GM12878 (cell line): ENCODE data around the gene PSMD14. TPM values are rescaled to one million over a fixed set of nuclear protein-coding genes. Genes with fewer than 3 reads are reported as not detected.

Experiments
- ATAC-seq: fragments of 200-7000 bp; cut with Tn5 transposase; 3 replicates; pipeline ENCODE4 v1.9.1; 2020; ENCODE audit warnings: mild to moderate bottlenecking, moderate library complexity
- BruUV-seq: library from RNA; stranded (reverse); fragments of 400-500 nt; replicated peaks from 2 replicates; lab custom pipeline; 2021; lab: Mats Ljungman, UMichigan
- CTCF ChIA-PET: fragments of 300-600 bp; sonication (Branson Sonifier 250); formaldehyde crosslinking; extraction: SDS; loops from one replicate; lab custom pipeline; 2021; ENCODE audit warnings: inconsistent platforms; lab: Yijun Ruan, JAX
- POLR2A ChIA-PET: fragments of 350-600 bp; formaldehyde crosslinking; extraction: SDS; loops from one replicate; lab custom pipeline; 2021; ENCODE audit warnings: inconsistent platforms; lab: Charles Lee
- RAD21 ChIA-PET: fragments of 300-600 bp; sonication (Branson Sonifier 250); formaldehyde crosslinking; loops from one replicate; lab custom pipeline; 2023; ENCODE audit warnings: antibody characterized with exemption; ENCODE audit not compliant: unreplicated experiment; lab: Charles Lee
- SMC1A ChIA-PET: fragments of 300-600 bp; sonication (Branson Sonifier 250); formaldehyde crosslinking; loops from one replicate; lab custom pipeline; 2023; ENCODE audit not compliant: unreplicated experiment, uncharacterized antibody; lab: Charles Lee
- DNase-seq: peaks from one replicate; pipeline ENCODE4 v3.0.0-alpha.2; 2011; ENCODE audit warnings: low read depth, low spot score
- FAIRE-seq: peaks from 3 replicates; lab custom pipeline; 2011; peaks lifted over from hg19 to GRCh38; lab: Jason Lieb, UNC
- H2AFZ ChIP-seq: 2 replicates; pipeline ENCODE4 v1.6.0; 2011; ENCODE audit warnings: low read depth, low read length, control low read depth; ENCODE audit not compliant: control insufficient read depth
- H3K27ac ChIP-seq: 2 replicates; pipeline ENCODE4 v1.5.1; 2011; ENCODE audit warnings: control low read depth; ENCODE audit not compliant: control insufficient read depth, insufficient read depth
- H3K27me3 ChIP-seq, 2 experiments: replicated peaks in 1 of 2; 2 replicates each; pipeline versions ENCODE4 v1.6.0 to v1.6.1; 2011; ENCODE audit warnings: low read length in 1 of 2; ENCODE audit not compliant: control insufficient read depth in 2 of 2, insufficient read depth in 2 of 2
- H3K36me3 ChIP-seq, 2 experiments: 2 replicates each; pipeline ENCODE4 v1.5.1; 2011; ENCODE audit warnings: low read length in 1 of 2; ENCODE audit not compliant: control insufficient read depth in 2 of 2, insufficient read depth in 2 of 2
- H3K4me1 ChIP-seq: 2 replicates; pipeline ENCODE4 v1.6.1; 2011; ENCODE audit warnings: mild to moderate bottlenecking, low read length, moderate library complexity, mixed read lengths; ENCODE audit not compliant: control insufficient read depth, insufficient read depth
- H3K4me2 ChIP-seq: 2 replicates; pipeline ENCODE4 v1.6.0; 2011; ENCODE audit warnings: control low read depth; ENCODE audit not compliant: control insufficient read depth, insufficient read depth
- H3K4me3 ChIP-seq: fragments of 200-600 bp; sonication (generic); 2 replicates; pipeline ENCODE4 v1.5.1; 2016
- H3K79me2 ChIP-seq: 2 replicates; pipeline ENCODE4 v1.6.0; 2011; ENCODE audit warnings: low read length; ENCODE audit not compliant: control insufficient read depth, insufficient read depth
- H3K9ac ChIP-seq: 2 replicates; pipeline ENCODE4 v1.8.0; 2011; ENCODE audit warnings: low read length, control low read depth, mixed read lengths; ENCODE audit not compliant: control insufficient read depth, insufficient read depth
- H3K9me3 ChIP-seq: replicated peaks from 3 replicates; pipeline ENCODE4 v1.5.1; 2011; ENCODE audit warnings: mild to moderate bottlenecking, low read length; ENCODE audit not compliant: control insufficient read depth, insufficient read depth
- H4K20me1 ChIP-seq: 2 replicates; pipeline ENCODE4 v1.6.0; 2011; ENCODE audit not compliant: control insufficient read depth, insufficient read depth
- BCLAF1 ChIP-seq: fragments of 450-650 bp; IDR thresholded peaks from 2 replicates; pipeline ENCODE4 v1.6.1; 2017; ENCODE audit warnings: antibody characterized with exemption, mild to moderate bottlenecking, moderate library complexity
- BRCA1 ChIP-seq: IDR thresholded peaks from 2 replicates; pipeline ENCODE4 v1.6.1; 2011; ENCODE audit warnings: low read depth, low read length, improper control_type of control experiment
- CHD1 ChIP-seq: IDR thresholded peaks from 2 replicates; pipeline ENCODE4 v1.6.1; 2012; ENCODE audit warnings: low read depth, low read length, improper control_type of control experiment
- MTA2 ChIP-seq: fragments of 450-650 bp; IDR thresholded peaks from 2 replicates; pipeline ENCODE4 v1.6.1; 2016; ENCODE audit warnings: low read depth, mild to moderate bottlenecking, moderate library complexity
- PBX3 ChIP-seq: IDR thresholded peaks from 2 replicates; pipeline ENCODE4 v1.6.1; 2011; ENCODE audit warnings: mild to moderate bottlenecking, low read depth, low read length, moderate library complexity; ENCODE audit not compliant: insufficient replicate concordance
- ZBTB40 ChIP-seq: fragments of 450-650 bp; IDR thresholded peaks from 2 replicates; pipeline ENCODE4 v1.6.1; 2016; ENCODE audit warnings: mild to moderate bottlenecking, moderate library complexity, borderline replicate concordance
- ZNF592 ChIP-seq: fragments of 450-650 bp; IDR thresholded peaks from 2 replicates; pipeline ENCODE4 v1.6.1; 2017; ENCODE audit warnings: mild to moderate bottlenecking, moderate library complexity
- WGBS: methylation state at CpG from one replicate; pipeline ENCODE4 v1.1.6; 2016; ENCODE audit warnings: low lambda C conversion rate; ENCODE audit not compliant: insufficient replicate concordance, insufficient coverage; ENCODE audit errors: missing lambda C conversion rate; 5-methylcytosine and 5-hydroxymethylcytosine counted together
- in situ Hi-C: fragments of 300-500 bp; cut with MboI; formaldehyde crosslinking; loops from 9 replicates; pipeline ENCODE4 v1.14.3; 2018; ENCODE audit warnings: mixed read lengths
- intact Hi-C: fragments of 100-400 bp; cut with micrococcal nuclease; formaldehyde crosslinking; loops from one replicate; pipeline ENCODE4 v1.14.2; 2022; ENCODE audit not compliant: unreplicated experiment
- polyA plus RNA-seq, 11 experiments: library from polyadenylated mRNA; depleted of rRNA in 4 of 11; unstranded in 6 of 11; stranded (reverse) in 5 of 11; fragments of >200 nt; fragmentation: Nextera tagmentation in 4 of 11; fragmentation: Illumina TruSeq in 1 of 11; extraction: Ambion mirVana in 4 of 11; extraction: Trizol in 1 of 11; gene quantifications; 1 replicate in 1 of 11; 2 replicates in 10 of 11; pipeline versions ENCODE4 v1.2.1 to v1.2.3, GENCODE V29; 2011 to 2016; ENCODE audit warnings: inconsistent platforms in 2 of 11, missing spikeins in 2 of 11, low read depth in 1 of 11
- total RNA-seq, 4 experiments: library from RNA; depleted of rRNA in 3 of 4; stranded (reverse); fragments of >200 nt in 3 of 4; fragmentation: Illumina TruSeq in 1 of 4; extraction: Trizol in 1 of 4; gene quantifications; 2 replicates each; pipeline versions ENCODE4 v1.2.1 to v1.2.3, GENCODE V29; 2013 to 2021

PSMD14 gene
- total and polyA plus RNA-seq, 10 of the 15 experiments (the other 5 are each of a cell fraction or from before 2014, with no cell fraction given) = 70.5 to 253 (median 127) TPM

GRCh38 chr2:161335626-161336025, 27.4 kb downstream of the PSMD14 start:
- Histone ChIP-seq H3K4me1 (no peaks in the 10 kb centered on the region), H3K36me3 (peaks cover 1 to 11% of the 10 kb centered on the region in 2 experiments), H3K9me3 (no peaks in the 10 kb centered on the region; the same call in none of the 3 replicates), H3K79me2 (peaks cover 8% of the 10 kb centered on the region), H3K9ac (no peak overlapping the region), H3K27me3 (no peaks in the 10 kb centered on the region), H3K27ac (no peak overlapping the region), H4K20me1 (no peaks in the 10 kb centered on the region), H2AFZ (no peak overlapping the region), H3K4me3 (no peak overlapping the region), H3K4me2 (no peak overlapping the region)
- ChIA-PET POLR2A (interaction anchor here (1.4 kb wide), 1 partner anchor 24 kb away, joined by 3 read pairs; no protein-coding TSS in a partner anchor), RAD21 (no interaction called here), SMC1A (interaction anchor here (1.1 to 1.6 kb wide), 4 partner anchors 15 to 49 kb away, joined by 3 to 6 read pairs (median 4); no protein-coding TSS in a partner anchor), CTCF (no interaction called here)
- ATAC-seq (no peak), FAIRE-seq (no peak), DNase-seq (no peak)
- 95% methylated on average over 2 of the region's 2 CpGs for WGBS
- in situ Hi-C loops (no loop called here), intact Hi-C loops (no loop called here)
- BruUV-seq = no TSS peak
- TF ChIP-seq MTA2 (no peak), BRCA1 (no peak), CHD1 (no peak), ZBTB40 (no peak), ZNF592 (no peak), PBX3 (no peak), BCLAF1 (no peak)
